GM13976 (cell line): ENCODE results near the gene IFFO2.

Source experiments
- DNase-seq: peaks from one replicate; pipeline ENCODE4 v3.0.0; 2012; ENCODE audit warnings: low spot score
- in situ Hi-C: fragments of 300-500 bp; cut with MboI; formaldehyde crosslinking; loops from one replicate; pipeline ENCODE4 v1.12.0; 2022; ENCODE audit warnings: low sequenced_read_pairs, mixed read lengths, inconsistent platforms; ENCODE audit not compliant: unreplicated experiment
- TF ChIP-seq, protein P1 (sequence below): IDR thresholded peaks from 2 replicates; pipeline ENCODE4 v1.5.1; 2012; ENCODE audit warnings: borderline replicate concordance, mild to moderate bottlenecking; ENCODE audit not compliant: insufficient read depth; ENCODE audit errors: extremely low read depth, missing control alignments, control extremely low read depth

IFFO2 gene

DNA sequence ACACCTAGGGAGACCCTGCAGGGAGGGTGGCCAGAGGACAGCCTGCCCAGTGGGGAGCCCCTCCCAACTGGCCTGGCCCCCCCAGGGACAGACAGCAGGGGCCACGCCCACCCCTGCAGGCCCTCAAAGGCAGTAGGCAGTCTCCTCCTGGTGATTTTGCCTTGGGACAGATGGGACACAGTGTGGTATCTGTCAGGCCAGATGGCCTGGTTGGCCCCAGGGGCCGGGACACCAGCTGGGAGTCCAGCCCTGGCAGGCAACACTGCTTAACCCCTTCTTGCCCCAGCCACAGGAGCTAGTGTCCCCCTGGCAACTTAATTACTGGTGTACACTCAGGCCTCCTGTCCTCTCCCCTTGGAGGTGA, 17.8 kb downstream of the IFFO2 start:
- no peak for DNase-seq
- in situ Hi-C loops: no loop called here
- TF ChIP-seq, protein P1, sequence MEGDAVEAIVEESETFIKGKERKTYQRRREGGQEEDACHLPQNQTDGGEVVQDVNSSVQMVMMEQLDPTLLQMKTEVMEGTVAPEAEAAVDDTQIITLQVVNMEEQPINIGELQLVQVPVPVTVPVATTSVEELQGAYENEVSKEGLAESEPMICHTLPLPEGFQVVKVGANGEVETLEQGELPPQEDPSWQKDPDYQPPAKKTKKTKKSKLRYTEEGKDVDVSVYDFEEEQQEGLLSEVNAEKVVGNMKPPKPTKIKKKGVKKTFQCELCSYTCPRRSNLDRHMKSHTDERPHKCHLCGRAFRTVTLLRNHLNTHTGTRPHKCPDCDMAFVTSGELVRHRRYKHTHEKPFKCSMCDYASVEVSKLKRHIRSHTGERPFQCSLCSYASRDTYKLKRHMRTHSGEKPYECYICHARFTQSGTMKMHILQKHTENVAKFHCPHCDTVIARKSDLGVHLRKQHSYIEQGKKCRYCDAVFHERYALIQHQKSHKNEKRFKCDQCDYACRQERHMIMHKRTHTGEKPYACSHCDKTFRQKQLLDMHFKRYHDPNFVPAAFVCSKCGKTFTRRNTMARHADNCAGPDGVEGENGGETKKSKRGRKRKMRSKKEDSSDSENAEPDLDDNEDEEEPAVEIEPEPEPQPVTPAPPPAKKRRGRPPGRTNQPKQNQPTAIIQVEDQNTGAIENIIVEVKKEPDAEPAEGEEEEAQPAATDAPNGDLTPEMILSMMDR: no peak

DNA sequence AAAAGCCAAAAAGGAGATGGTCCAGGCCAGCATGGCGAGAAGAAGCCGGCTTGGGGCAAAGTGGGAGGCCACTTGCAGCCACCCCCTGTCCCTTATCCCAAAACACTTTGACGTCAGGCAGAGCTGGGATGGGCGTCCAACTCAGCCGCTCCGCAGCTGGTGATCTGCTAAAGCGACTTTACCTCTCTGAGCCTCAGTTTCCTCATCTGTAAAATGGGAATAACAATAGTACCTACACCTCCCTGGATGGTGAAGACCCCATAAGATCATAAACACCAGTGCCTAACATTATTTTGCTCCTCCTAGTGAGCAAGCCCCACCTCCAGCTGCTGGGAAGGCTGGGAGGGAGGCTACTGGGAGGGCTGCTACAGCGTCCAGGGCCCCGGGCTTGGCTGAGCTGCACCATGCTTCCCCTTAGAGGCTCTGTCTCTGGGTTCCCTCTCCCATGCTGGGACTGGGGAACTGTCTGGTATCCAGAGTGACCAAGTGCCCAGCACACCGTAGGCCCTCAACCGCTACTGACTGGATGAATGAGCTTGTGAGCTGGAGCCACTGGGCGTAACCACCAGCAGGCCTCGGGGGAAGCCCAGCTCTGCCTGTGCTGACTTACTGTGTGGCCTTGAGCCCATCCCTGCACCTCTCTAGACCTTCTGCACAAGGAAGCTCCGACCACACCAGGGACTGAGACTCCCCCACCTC, 18.3 kb downstream of the IFFO2 start:
- DNase-seq: no peak
- in situ Hi-C loops: no loop called here
- TF ChIP-seq, protein P1: no peak

DNA sequence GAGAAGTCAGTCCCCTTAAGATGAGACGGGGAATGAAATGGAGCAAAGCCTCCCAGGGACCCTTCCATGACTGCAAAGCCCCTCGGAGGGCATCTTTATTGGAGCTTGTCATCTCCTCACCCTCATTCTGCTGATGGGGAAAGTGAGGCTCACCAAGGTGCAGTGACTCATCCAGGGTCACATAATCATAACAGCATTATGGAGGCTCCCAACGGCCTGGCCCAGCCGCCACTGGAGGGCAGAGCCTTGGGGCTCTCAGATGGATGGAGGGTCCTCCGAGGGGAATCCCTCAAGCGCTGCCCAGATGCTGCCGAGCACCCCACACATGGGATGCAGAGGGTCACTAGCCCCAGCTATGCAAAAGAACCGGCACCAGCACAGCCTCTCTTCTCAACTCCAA, 18.9 kb downstream of the IFFO2 start:
- TF ChIP-seq, protein P1: no peak

DNA sequence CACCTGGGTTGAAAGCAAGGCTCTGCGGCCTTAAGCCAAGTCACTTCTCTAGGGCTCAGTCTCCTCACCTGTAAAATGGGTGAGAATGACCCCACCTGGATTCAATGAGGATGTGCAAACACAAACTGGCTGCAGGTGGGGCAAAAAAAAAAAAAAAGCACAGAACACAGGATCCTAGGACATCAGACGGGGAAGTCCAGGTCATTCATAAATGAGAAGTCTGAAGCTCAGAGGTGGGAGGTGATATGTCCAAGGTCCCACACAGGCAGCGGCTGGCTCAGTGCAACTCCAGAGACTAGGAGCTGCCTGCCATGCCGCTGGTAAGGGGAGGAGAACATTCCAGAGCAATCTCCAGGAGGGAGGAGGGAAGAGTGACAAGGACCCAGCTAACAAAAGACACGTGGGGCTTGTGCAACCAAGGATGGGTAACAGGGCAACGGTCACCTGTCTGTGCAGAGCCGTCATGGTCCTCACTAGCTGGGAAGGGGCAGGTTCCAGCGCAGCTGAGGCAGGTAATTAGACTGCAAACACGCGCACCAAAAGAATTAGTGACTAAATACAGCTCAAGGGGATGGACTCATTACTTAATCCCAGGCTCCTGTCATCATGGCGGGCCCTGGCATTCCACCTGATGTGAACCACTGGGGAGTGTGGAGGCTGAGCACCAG, 19.5 kb downstream of the IFFO2 start:
- in situ Hi-C loops: no loop called here
- DNase-seq: no peak
- TF ChIP-seq, protein P1: no peak

More for the DNA sequence above, 18.9 kb downstream of the IFFO2 start:
- no peak for DNase-seq
- in situ Hi-C loops: no loop called here

DNA sequence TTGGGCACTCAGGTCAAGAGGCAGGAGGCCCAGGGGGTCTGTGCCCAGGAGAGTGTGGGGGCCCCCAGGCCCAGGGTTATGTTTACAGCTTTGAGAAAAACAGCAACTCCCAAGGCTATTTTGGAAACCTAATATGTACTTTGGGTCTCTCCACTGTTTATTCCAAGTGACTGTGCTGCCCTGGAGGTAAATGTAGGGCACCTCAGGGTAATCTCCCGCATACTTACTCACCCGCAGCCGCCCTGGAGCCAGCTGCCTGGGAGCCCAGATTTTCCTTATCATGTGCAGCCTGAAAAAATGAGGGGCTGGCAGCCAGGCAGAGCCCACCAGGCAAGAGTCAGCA, 20.0 kb downstream of the IFFO2 start:
- TF ChIP-seq, protein P1: no peak
- DNase-seq: no peak
- in situ Hi-C loops: no loop called here

DNA sequence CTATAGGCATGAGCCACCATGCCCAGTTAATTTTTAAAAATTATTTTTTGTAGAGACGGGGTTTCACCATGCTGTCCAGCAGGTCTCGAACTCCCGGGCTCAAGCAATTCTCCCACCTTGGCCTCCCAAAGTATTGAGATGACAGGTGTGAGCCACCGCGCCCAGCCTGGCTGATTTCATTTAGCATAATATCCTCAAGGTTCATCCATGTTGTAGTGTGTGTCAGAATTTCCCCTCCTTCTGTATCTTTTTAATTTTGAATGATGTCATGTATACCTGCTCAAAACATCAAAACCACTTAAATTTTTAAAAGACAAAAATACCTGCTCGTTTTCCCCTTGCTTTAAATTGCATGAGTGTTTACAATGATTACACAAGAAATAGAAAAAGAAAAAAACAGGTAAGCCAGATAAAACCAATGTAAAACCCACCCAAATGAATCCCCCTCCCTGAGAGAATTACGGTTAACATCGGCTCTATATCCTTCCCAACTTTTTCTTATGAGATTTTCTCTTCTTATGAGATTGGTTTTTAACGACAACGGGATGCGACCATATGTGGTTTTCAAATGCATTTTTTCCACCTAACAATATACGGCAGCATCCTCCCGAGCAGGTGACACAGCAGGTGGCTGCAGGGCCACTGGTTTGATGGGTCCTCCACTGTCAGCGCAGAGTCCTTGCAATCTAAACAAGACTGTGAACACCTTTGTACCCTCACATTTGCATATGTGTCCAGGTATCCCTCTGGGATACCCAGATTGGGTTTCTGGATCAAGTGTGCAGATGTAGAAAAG, 22.1 kb downstream of the IFFO2 start:
- TF ChIP-seq, protein P1: no peak
- in situ Hi-C loops: no loop called here
- DNase-seq: no peak
